VCaP (cell line): ENCODE data around the gene UGT2A2.

Experiments used
- H3K27ac ChIP-seq: fragments of 450-650 bp; 2 replicates; pipeline ENCODE4 v1.5.1; 2017
- CTCF ChIP-seq: fragments of 450-650 bp; conservative IDR thresholded peaks from 2 replicates; pipeline ENCODE4 v1.5.1; 2017; ENCODE audit warnings: mild to moderate bottlenecking, moderate library complexity

Gene UGT2A2

GRCh38 chr4:69650872-69651271, 11.4 kb upstream of the UGT2A2 start:
- no peak for TF ChIP-seq CTCF

GRCh38 chr4:69649629-69650028, 10.2 kb upstream of the UGT2A2 start:
- no peak overlapping the region for H3K27ac ChIP-seq
- TF ChIP-seq CTCF: no peak

More at GRCh38 chr4:69650872-69651271, 11.4 kb upstream of the UGT2A2 start:
- H3K27ac ChIP-seq: no peak overlapping the region

GRCh38 chr4:69649207-69649606, 9.8 kb upstream of the UGT2A2 start:
- TF ChIP-seq CTCF: no peak
- H3K27ac ChIP-seq: no peak overlapping the region

GRCh38 chr4:69642961-69643360, 3.5 kb upstream of the UGT2A2 start:
- no peak overlapping the region for H3K27ac ChIP-seq
- no peak for TF ChIP-seq CTCF

GRCh38 chr4:69640289-69640688, 847 bp upstream of the UGT2A2 start:
- H3K27ac ChIP-seq: no peak overlapping the region
- TF ChIP-seq CTCF: no peak

- no peak overlapping the region for H3K27ac ChIP-seq
- peak; percentile 96 for TF ChIP-seq CTCF
These were observed 22.3 kb downstream of the UGT2A2 start for GRCh38 chr4:69617083-69617694.

GRCh38 chr4:69610484-69610883, 29.0 kb downstream of the UGT2A2 start:
- no peak overlapping the region for H3K27ac ChIP-seq
- TF ChIP-seq CTCF: no peak
